GM18508 (cell line): ENCODE measurements around the gene CDC42BPA.
"Not testable (repeated sequence)": the region's sequence is repeated elsewhere in the genome, so short reads cannot be mapped to it uniquely, and the experiment has no call there.

Experiments
- ATAC-seq: cut with Tn5 transposase; IDR thresholded peaks from one replicate; pipeline ENCODE4 v1.9.1; 2021; ENCODE audit warnings: moderate number of reproducible peaks; ENCODE audit not compliant: insufficient read depth, unreplicated experiment

The CDC42BPA gene

DNA sequence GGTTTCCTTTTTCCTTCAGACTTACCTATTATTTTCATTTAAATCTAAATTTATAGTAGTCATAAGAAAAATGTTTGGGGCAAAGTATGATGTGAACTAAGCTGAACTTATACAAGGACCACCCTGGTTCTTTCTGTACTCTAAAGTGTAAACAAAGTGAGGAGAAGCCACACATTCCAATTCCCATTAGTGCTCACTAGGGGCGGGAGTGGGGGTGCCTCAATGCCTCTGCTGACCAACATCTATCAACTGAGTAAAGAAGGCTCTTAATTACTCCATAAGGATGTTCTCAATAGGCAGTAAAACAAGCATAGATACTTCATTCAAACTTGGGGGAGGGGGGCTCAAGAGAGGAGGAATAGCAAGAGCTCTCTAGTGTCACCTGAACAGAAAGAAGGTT lies 151.7 kb downstream of the CDC42BPA start:
- no peak for ATAC-seq

DNA sequence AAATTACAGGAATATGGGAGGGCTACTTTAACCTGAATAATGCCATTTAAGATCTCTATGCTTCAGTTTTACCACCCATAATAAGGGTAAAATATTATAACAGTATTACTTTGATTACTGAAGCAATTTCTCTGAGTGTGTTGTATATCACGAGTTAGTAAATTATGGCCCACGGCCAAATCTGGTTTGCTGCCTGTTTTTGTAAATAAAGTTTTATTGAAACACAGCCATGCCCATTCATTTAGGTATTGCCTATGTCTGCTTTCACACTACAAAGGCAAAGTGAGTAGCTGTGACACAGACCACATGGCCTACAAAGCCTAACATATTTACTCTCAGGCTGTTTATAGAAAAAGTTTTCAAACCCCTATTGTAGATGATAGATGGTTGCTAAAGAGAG lies 156.8 kb downstream of the CDC42BPA start:
- no peak for ATAC-seq

DNA sequence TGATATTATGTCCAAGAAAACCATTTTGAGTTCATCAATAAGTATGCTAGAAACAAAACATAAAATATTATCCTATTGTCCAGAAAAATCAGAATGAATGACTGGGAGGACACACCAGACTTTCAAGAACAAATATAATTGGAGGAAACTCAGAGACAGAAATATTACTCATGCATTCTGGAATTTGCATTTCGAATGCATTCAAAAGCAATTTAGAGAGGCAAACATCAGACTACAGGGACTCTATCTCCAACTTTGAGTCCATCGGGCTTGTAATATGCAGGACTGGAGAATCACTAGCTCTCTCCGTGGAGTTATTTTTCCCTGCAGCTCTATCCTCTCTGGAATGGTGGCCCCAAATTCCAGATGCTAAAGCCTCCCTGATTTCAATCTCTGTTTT lies 161.8 kb downstream of the CDC42BPA start:
- no peak for ATAC-seq

DNA sequence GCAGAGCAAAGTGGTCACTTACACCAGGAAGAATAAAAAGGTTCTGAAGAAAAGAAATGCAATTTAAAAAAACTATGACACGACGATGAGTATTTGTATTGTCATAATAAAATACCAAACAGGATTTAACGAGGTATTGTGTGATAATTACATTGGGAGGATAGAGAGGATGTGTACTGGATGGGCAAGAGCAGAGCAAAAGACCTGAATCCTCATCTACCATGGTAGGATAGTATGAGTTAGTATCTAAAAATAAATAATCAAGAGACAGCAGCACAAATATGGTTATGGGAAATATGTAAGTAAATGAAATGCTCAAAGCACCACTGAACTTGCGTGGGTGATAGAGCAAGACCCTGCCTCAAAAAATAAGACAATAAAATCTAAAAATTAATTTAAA lies 162.6 kb downstream of the CDC42BPA start:
- ATAC-seq, result no peak

DNA sequence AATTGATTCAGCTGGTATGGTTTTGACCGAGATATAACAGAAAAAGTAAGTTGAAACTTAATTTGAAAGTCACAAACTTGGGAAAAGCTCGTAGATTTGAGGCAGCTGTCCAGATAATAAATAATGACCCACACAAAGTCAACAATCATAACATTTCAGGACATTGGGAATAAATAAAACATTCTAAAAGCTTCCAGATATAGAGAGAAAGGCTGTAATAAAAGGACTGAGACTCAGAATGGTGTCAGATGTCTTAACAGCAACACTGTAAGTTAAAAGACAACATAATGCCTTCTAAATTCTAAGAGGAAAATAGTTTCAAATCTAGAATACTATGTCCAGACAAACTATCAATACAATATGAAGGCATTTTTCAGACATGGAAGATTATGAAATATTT lies 163.3 kb downstream of the CDC42BPA start:
- no peak for ATAC-seq

DNA sequence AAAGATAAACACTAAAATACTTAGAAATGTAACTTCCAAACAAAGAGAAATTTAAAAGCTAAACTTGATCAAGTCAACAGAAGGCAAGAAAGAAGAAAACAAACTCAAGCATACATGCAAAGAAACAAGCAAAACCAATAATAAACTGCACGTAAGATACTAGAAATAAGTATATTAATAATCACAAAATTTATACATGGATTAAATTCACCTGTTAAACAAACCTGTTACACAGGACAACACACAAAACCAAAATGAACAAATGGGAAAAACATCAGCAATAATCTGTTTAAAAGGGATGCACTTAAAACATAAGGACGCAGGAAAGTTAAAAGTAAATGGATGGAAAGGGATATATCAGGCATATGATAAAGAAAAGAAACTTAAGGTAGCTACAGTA lies 165.8 kb downstream of the CDC42BPA start:
- no peak for ATAC-seq

DNA sequence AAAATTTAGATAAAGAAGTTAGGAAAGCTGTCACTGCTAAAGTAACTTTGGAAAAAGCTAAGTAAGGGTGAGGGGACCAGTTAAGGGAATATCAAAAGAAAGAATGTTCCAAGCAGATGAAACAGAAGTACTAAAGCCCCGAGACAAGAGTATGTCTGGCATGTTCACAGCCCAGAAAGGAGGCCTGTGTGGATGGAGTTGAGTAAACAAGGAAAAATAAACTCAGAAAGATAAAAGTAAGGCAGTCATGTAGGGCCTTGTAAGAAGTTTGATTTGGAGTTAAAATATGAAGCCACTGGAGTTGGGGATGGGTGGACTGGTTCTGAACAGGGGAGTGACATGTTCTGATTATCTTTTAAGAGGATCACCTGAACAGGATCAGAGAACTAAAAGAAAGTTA lies 177.9 kb downstream of the CDC42BPA start:
- no peak for ATAC-seq

DNA sequence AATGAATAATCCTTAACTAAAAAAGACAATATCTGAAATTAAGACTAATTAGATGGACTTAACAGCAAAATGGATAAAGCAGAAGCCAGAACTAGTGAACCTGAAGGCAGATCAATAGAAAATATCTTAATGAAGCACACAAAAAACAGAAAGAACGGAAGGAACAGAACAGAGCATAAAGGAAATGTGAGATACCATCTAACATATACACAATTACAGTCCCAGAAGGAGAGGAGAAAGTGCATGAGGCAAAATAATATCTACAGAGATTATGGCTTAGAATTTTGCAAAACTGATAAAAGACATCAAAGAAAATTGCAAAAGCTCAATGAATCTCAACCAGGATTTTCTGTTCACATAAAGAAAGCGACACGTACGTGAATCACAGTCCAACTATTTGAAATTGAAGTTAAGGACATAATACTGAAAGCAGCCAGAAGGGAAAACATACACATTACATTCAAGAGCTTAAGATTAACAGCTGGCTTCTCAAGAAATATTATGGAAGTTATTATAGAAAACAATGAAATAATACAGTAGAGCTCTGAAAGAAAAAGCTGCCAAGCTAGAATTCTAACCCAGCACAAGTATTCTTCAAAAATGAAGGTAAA lies 182.0 kb downstream of the CDC42BPA start:
- no peak for ATAC-seq

DNA sequence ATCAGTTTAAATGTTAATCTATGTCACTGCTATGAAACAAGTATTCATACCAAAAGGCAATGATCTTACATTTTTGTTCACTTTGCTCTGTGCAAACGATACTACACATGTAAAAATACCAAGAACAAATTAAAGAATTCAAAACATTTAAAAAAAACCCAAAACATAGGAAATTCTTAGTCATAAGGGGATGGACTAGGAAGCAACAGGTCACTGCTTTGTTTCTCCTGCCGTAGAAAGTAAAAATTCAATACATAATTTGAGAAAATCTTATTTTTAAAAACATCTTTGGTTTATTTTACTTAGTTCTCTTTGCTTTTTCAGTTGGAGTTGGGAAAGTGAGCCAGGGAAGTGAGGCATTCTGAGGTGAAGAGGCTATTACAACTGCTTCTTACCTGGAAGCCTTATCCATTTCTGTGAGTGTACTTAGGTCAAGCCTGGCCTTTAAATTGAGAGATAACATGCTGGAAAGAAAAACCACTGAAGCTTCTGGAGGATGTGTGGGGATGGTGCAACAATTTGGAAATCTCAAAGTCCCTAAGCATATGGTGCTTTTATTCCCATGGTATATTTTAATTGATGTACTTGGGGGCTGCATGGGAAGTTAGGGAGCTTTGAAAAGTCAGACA lies 183.5 kb downstream of the CDC42BPA start:
- no peak for ATAC-seq

DNA sequence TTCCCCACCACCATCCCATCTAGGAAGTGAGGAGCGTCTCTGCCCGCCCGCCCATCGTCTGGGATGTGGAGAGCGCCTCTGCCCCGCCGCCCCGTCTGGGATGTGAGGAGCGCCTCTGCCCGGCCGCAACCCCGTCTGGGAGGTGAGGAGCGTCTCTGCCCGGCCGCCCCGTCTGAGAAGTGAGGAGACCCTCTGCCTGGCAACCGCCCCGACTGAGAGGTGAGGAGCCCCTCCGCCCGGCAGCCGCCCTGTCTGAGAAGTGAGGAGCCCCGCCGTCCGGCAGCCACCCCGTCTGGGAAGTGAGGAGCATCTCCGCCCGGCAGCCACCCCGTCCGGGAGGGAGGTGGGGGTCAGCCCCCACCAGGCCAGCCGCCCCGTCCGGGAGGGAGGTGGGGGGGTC lies 185.6 kb downstream of the CDC42BPA start:
- ATAC-seq, result not testable (repeated sequence)

DNA sequence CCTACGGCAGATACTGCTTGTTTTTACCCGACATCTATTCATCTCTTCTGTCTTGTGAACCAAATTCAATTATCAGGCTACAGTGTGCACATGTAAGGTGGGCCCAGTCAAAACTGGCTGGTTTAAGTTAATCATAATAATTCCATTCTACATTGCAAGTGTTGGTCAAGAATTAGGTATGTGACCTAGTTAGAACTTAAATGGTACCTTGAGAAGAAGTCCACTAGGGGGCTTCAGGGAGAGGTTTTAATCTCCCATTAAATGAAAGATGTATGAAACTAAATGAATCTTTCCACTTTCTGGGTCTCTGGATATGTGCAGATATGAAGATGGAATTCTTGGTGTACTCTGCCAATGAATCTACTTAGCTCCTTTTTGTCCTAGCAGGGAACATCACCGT lies 187.1 kb downstream of the CDC42BPA start:
- no peak for ATAC-seq

DNA sequence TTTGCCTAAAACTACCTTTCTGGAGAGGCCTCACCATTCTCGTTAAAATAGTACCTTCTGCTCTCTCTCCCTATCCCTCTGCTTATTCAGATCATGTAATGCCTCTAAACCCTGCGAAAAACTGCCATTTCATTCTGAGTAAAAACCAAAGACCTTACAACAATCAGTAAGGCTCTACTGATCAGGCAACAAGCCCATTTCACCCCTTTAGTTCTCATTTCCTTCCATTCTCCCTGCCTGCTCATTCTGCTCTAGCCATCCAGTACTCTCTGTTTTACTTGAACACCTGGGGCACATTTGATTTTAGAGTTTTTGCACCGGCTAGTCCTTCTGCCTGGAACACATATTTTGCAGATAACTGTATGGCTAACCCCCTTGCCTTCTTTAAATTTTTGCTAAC lies 190.4 kb downstream of the CDC42BPA start:
- no peak for ATAC-seq

DNA sequence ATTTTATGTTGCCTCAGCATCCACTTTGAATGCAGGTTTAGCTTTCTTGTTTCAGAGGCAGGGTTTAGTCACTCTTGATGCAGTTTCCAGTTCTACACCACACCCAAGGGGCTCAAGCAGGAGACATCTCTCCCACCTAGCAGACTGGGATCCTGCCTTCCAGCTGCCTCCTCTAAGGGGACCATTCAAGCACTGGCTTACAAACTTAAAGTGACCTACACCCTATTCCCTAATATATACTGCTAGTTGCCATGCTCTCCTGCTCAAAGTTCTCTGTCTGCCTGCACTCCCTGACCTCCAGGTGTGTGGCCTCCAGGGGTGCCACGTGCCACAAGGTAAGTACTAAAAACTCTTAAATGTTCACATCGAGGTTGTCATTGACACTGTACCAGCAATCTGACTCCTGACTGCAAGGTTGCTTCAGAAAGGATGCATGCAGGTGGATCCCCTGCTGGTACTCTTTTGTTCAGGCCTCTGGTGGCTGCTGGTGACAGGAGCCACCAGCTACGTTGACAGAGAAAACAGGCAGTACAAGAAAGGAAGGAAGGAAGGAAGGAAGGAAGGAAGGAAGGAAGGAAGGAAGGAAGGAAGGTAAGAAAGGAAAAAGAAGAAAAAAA lies 192.3 kb downstream of the CDC42BPA start:
- ATAC-seq, result no peak

DNA sequence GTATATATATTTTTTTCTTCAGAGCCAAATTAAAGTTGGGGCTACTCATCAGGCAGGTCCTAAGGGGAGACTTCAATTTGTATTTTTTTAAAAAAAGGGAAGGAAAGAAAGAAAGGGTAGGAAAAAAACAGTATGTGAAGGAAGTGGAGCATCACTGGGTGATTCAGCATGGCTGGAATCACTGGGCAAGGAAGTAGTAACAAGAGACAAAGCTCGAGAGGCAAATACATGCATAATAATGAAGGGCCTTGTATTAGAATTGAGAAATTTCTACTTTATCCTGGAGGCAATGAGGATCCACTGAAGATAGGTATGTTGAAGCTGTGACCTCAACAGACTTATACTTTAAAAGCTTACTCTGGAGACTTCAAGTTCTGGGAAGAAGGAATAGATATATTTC lies 193.8 kb downstream of the CDC42BPA start:
- ATAC-seq, result no peak

DNA sequence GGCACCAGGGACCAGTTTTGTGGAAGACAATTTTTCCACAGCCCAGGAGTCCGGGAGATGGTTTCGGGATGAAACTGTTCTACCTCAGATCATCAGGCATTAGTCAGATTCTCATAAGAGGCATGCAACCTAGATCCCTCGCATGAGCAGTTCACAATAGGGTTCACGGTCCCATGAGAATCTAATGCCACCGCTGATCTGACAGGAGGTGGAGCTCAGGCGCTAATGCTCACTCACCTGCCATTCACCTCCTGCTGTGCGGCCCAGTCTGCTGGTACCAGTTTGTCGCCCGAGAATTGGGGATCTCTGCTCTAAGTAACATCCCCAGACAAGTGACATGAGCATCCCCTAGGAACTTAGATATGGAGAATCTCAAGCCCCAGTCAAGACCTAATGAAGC lies 197.5 kb downstream of the CDC42BPA start:
- no peak for ATAC-seq

DNA sequence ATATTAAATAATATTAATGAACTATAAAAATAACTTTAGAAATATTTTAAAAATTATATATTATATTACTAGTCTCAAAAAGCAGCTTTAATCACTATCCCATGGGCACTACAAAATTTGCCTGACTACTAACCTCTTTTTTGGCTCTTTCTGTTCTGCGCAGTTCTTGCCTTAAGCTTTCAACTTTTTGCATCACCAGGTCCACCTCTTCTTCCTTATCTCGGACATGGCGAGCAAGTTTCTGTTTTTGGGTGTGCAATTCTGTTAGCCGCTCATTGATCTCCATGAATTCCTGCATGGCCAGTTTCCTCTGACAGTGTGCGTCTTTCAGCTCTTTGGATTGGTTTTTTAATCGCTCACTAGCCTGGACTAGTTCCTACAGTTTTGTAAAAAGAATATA lies 205.8 kb downstream of the CDC42BPA start:
- no peak for ATAC-seq

DNA sequence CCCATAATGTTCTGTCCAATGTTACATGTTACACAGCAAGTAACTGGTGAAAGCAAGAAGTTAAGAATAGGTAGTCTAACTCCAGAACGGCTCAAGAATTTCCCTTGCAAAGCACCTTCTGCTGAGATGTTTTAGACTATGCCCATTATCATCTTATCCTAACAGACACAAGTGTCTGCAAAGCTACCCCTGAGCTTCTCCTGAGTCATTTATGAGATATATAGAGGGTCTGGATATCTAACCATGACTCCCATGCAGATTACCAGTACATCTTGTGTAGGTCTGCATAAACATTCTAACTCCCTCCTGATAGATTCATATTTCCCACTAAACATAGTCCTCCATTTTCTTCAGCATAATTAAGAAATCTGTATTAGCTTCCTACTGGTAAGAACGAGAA lies 206.5 kb downstream of the CDC42BPA start:
- no peak for ATAC-seq

DNA sequence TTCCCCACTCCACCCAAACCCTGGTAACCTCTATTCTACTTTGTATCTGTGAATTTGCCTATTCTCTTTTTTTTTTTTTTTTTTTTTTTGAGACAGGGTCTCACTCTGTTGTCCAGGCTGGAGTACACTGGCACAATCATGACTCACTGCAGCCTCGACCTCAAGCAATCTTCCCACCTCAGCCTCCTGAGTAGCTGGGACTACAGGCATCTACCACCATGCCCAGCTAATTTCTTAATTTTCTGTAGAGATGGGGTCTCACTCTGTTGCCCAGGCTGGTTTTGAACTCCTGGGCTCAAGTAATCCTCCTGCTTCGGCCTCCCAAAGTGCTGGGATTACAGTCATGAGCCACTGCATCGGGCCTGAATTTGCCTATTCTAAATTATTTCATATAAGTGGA lies 213.0 kb downstream of the CDC42BPA start:
- ATAC-seq, result not testable (repeated sequence)

DNA sequence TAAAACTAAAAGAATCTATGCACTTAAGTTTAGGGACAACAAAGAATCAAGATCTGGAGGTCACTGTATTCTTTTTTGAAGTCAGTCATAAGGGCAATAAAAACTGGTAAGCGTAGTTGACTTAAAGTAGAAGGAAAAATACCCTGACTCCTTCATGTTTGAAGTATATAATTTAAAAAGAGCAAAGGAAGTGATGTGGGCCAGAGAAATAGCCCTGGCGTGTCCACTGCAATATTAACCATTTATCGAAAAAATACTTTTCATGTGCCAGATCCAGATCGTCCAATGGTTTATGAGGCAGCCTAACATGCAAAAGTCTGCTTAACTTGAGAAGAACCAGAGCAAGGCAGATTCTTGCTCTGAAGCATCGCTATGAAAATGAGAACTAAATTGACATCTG lies 216.2 kb downstream of the CDC42BPA start:
- no peak for ATAC-seq

DNA sequence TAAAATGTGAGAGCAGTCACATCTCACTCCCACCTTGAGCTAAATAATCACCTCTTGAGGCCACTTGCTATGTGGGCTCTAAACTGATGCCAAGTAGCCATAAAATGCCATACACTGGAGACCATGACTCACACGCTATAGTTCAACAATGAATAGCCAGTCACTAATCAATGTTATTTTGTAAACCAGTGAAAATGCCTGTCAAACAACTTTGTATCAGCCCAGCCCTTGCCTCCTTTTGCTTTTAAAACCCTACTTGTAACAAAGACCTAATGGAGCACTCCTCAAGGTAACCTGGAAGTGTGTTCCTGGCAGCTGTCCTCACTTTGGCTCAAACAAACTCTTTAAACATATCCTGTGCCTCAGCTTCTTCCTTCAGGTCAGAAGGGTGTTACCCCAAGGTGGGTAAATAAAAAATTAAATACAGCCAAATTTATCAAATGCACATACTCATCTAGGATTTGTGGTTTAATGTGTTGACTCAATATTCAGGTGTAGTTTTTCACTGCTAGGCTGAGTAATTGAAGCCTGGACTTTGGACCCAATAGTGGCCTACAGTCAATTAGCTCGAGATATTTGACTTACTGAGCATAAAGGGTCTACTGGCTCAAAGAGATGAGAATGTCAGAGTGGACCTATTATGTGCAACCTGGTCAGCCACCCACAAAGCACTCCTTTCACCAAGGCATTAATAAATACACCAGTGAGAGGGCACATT lies 223.9 kb downstream of the CDC42BPA start:
- no peak for ATAC-seq

DNA sequence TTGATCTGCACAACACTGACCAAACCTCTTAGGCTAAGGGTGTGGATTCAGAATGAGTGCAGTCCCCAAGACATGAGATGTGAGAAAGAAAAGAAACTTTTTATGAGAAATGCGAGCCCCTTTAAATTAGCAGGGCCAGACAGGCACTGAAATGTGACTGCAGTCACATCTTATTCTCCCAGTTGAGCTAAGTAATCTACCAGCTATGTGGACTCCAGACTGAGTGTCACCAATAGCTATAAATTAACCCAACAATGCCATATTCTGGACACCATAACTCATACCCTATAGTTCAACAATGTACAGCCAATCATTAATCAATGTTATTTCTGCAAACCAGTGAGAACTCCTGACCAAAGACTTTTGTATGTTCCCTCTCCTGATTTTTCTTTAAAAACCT lies 225.0 kb downstream of the CDC42BPA start:
- ATAC-seq, result no peak
